HG02798 (cell line): ENCODE results near the gene UNC119B.

ENCODE experiments used
- ATAC-seq: cut with Tn5 transposase; IDR thresholded peaks from one replicate; pipeline ENCODE4 v1.9.1; 2021; ENCODE audit warnings: mild to moderate bottlenecking; ENCODE audit not compliant: unreplicated experiment, poor library complexity

The UNC119B gene

GRCh38 chr12:120687578-120688289 is 22.5 kb upstream of the UNC119B start:
- no peak for ATAC-seq

GRCh38 chr12:120688527-120689071 is 21.7 kb upstream of the UNC119B start:
- no peak for ATAC-seq

GRCh38 chr12:120689397-120690082 is 20.7 kb upstream of the UNC119B start:
- no peak for ATAC-seq

- ATAC-seq: no peak
Measured at GRCh38 chr12:120690083-120690450, 20.2 kb upstream of the UNC119B start.

- no peak for ATAC-seq
Measured at GRCh38 chr12:120690978-120691377, 19.3 kb upstream of the UNC119B start.

- ATAC-seq: no peak
Measured at GRCh38 chr12:120692524-120693033, 17.7 kb upstream of the UNC119B start.

GRCh38 chr12:120693848-120694247 is 16.4 kb upstream of the UNC119B start:
- no peak for ATAC-seq

GRCh38 chr12:120696626-120697025 is 13.6 kb upstream of the UNC119B start:
- no peak for ATAC-seq

GRCh38 chr12:120697344-120697743 is 12.9 kb upstream of the UNC119B start:
- no peak for ATAC-seq

- no peak for ATAC-seq
Measured at GRCh38 chr12:120698665-120699064, 11.6 kb upstream of the UNC119B start.

- no peak for ATAC-seq
Measured at GRCh38 chr12:120699553-120699952, 10.7 kb upstream of the UNC119B start.

GRCh38 chr12:120700886-120701285 is 9.4 kb upstream of the UNC119B start:
- ATAC-seq: no peak

GRCh38 chr12:120702637-120703036 is 7.6 kb upstream of the UNC119B start:
- ATAC-seq: no peak

GRCh38 chr12:120703311-120703942 is 6.8 kb upstream of the UNC119B start:
- ATAC-seq: no peak

GRCh38 chr12:120705618-120706017 is 4.6 kb upstream of the UNC119B start:
- ATAC-seq: no peak

- no peak for ATAC-seq
Measured at GRCh38 chr12:120706029-120706428, 4.2 kb upstream of the UNC119B start.

- ATAC-seq: no peak
Measured at GRCh38 chr12:120708651-120709050, 1.6 kb upstream of the UNC119B start.

GRCh38 chr12:120710805-120711296 is 593 bp downstream of the UNC119B start:
- peak; percentile 17 for ATAC-seq

GRCh38 chr12:120711411-120711810 is 1.2 kb downstream of the UNC119B start:
- no peak for ATAC-seq

- ATAC-seq: no peak
Measured at GRCh38 chr12:120712610-120713009, 2.4 kb downstream of the UNC119B start.
